ENCODE results near the gene KIRREL3. TPM values are rescaled to one million over a fixed set of nuclear protein-coding genes. Genes with fewer than 3 reads are reported as not detected.

Gene KIRREL3
- total and polyA plus RNA-seq, 10 donors = 0.50 to 5.4 (median 2.0) TPM

DNA sequence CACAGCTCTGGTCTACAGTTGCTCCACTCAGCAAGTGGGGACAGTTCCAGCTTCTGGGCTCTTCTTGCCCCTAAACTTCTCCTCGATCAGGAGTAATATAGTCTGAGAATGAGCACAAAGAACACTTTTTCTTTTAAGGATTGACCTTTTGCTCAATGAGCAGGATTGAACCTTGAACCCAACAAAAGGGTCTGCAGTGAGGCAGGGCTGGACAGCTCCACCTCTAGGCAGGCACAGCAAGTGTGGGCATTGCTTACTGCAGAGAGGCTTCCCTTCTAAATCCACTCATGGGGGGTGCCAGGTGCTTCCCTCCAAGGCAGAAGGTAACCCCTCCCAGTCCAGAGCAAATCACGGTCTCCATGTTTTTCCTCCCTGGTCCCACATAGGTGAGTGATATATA, 365.6 kb downstream of the KIRREL3 start:
- H3K9me3 ChIP-seq = no peaks in the 10 kb centered on the region
- TF ChIP-seq POLR2A (IDR thresholded peaks at IDR 0.05) = no peak
- H3K4me3 ChIP-seq = no peak overlapping the region
- 58 to 94% (median 66%) methylated on average over 1 to 2 of the region's 2 CpGs for WGBS, 5 donors
- H3K27ac ChIP-seq = no peak overlapping the region
- H3K36me3 ChIP-seq = no peaks in the 10 kb centered on the region
- peaks cover 0 to 24% (median 0%) of the 10 kb centered on the region in 7 donors for H3K27me3 ChIP-seq (replicated peaks in 1 of 7)
- no peak for DNase-seq
- no peaks in the 10 kb centered on the region for H3K4me1 ChIP-seq
- intact Hi-C loops (cut with DNase I; ENCODE audit: low total_unique reads) = no loop called here

GRCh38 chr11:126633330-126633729, 367.2 kb downstream of the KIRREL3 start:
- Histone ChIP-seq H3K9me3 (no peaks in the 10 kb centered on the region), H3K4me3 (no peak overlapping the region), H3K27me3 (replicated peaks in 1 of 7) (peaks cover 0 to 15% (median 0%) of the 10 kb centered on the region in 7 donors), H3K4me1 (no peaks in the 10 kb centered on the region), H3K36me3 (no peaks in the 10 kb centered on the region), H3K27ac (no peak overlapping the region)
- DNase-seq = no peak
- TF ChIP-seq CTCF (IDR thresholded peaks at IDR 0.05 in 8 of 11, conservative IDR thresholded peaks at IDR 0.05 in 3 of 11) (no peak), POLR2A (IDR thresholded peaks at IDR 0.05) (no peak), POLR2AphosphoS5 (IDR thresholded peaks at IDR 0.05) (no peak)
- intact Hi-C loops (cut with DNase I; ENCODE audit: low total_unique reads) = no loop called here
- WGBS, 5 donors = 24 to 40% (median 28%) methylated on average over 3 of the region's 3 CpGs

DNA sequence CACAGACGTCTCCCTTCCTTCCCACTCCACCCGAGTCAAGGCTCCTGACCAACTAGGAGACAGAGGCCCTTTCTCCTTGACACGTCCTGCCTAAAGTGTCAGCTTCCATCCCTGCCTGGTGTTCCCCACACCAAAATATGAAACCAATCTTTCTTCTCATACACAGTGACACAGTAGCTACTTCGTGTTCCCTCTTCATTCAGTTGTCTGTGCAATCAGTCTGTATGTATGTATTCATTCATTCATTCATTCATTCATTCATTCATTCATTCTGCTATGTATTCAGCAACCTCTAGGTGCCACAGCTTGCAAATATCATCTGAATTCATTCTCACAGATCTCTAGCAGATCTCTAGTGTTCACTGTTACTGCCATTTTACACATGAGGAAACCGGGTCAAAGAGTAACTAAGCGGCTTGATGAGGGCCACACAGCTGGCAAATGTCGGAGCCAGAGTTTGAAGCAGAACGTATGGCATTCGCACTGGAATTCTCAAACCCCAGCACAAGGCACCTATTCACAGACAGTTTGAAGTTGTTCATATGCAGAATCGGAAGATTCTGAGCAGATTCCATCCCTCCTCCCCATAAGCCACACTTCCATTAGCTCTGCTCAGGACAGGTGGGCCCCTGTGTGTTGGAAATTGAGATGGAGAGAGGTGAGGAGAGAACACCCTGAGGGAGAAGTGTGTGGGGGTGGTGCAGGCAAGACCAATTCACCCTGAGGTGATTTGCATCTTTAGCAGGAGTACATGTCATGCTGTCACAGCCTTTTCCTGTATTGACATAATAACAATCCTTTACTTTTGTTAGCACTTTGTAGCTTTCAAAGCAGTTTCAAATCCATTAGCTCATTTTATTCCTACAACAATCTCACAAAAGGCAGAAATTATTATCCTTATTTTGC, 369.4 kb downstream of the KIRREL3 start:
- intact Hi-C loops (cut with DNase I; ENCODE audit: low total_unique reads) = no loop called here
- no peaks in the 10 kb centered on the region for H3K36me3 ChIP-seq
- no peak for DNase-seq
- no peak overlapping the region for H3K4me3 ChIP-seq
- H3K27ac ChIP-seq = no peak overlapping the region
- no peaks in the 10 kb centered on the region for H3K4me1 ChIP-seq
- H3K9me3 ChIP-seq = no peaks in the 10 kb centered on the region
- H3K27me3 ChIP-seq (replicated peaks in 1 of 7) = peaks cover 0 to 7% (median 0%) of the 10 kb centered on the region in 7 donors
- TF ChIP-seq POLR2A (IDR thresholded peaks at IDR 0.05) = no peak
- TF ChIP-seq POLR2AphosphoS5 (IDR thresholded peaks at IDR 0.05) = no peak
- 74 to 86% (median 81%) methylated on average over 10 of the region's 10 CpGs for WGBS, 5 donors

DNA sequence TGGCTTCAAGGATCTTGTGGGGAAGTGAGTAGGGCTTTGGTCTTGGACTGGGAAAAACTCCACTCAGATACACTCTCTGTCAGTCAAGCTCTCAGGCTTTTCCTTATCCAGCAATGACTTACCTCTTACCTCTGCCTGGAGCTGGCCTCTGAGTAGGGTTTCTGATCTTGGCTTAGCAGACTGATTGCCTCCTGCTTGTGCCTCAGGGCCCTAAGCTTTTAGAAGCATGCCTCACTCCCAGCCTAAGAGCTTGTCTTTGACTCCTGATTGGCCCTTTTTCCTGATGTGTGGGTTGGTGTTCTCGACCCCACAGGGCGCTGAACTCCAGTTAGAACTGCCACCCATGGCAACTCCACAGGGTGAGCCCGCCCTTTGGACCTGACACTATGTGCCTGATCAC, 370.1 kb downstream of the KIRREL3 start:
- TF ChIP-seq POLR2A (IDR thresholded peaks at IDR 0.05) = no peak
- no peak for TF ChIP-seq POLR2AphosphoS5 (IDR thresholded peaks at IDR 0.05)
- no peak for TF ChIP-seq CTCF (IDR thresholded peaks at IDR 0.05 in 8 of 11, conservative IDR thresholded peaks at IDR 0.05 in 3 of 11)
- WGBS, 5 donors = 74 to 92% (median 79%) methylated on average over 3 of the region's 3 CpGs
- no peak overlapping the region for H3K27ac ChIP-seq
- no peaks in the 10 kb centered on the region for H3K4me1 ChIP-seq
- no peaks in the 10 kb centered on the region for H3K9me3 ChIP-seq
- H3K4me3 ChIP-seq = no peak overlapping the region
- DNase-seq = no peak
- intact Hi-C loops (cut with DNase I; ENCODE audit: low total_unique reads) = no loop called here
- H3K36me3 ChIP-seq = no peaks in the 10 kb centered on the region
- H3K27me3 ChIP-seq (replicated peaks in 1 of 7) = peaks cover 0 to 6% (median 0%) of the 10 kb centered on the region in 7 donors
